Spleen (tissue), 7 donors: ENCODE data around the gene MTERF4.

Experiments
- CTCF ChIP-seq, 11 experiments: fragments of 200-600 bp in 7 of 11; fragments of 450-650 bp in 4 of 11; sonication (generic) in 4 of 11; IDR thresholded peaks in 8 of 11; conservative IDR thresholded peaks in 3 of 11; 1 replicate in 7 of 11; 2 replicates in 4 of 11; pipeline versions ENCODE4 v1.4.0 to v1.8.0; 2016 to 2021; ENCODE audit warnings: antibody characterized with exemption in 11 of 11, inconsistent platforms in 4 of 11, mild to moderate bottlenecking in 1 of 11
- POLR2A ChIP-seq, 3 donors: fragments of 450-650 bp; IDR thresholded peaks; one replicate each; pipeline ENCODE4 v1.5.1; 2017; ENCODE audit warnings: antibody characterized with exemption in 3 of 3, mild to moderate bottlenecking in 1 of 3
- donor health status: DM: no; HTN: no; CAD: no; lungs with moderate emphysema.
- donor health status: DM: no; HTN: no; CAD: no.
- donor health status: DM: no; HTN: no; CAD: no.

DNA sequence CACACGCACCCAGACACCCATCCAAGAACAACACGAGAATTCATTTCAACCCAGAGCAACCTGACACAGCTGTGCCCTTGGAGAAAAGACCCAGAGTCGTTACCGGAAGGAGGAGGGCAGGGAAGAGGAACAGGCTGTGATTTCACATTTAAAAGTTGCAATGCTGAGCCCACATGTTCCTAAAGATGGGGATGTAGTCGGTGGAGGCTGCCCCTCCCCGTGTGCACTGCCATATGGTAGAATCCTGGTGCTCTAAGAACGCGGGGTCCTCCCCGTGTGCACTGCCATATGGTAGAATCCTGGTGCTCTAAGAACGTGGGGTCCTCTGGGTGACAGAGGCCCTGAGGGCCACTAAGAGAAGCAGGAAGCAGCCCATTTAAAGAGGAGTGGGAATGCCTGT lies 10.9 kb downstream of the MTERF4 start:
- no peak for TF ChIP-seq CTCF (IDR thresholded peaks at IDR 0.05 in 8 of 11, conservative IDR thresholded peaks at IDR 0.05 in 3 of 11)
- no peak for TF ChIP-seq POLR2A (IDR thresholded peaks at IDR 0.05)
